Measurements from ENCODE around the gene DHX35.

DHX35 gene

DNA sequence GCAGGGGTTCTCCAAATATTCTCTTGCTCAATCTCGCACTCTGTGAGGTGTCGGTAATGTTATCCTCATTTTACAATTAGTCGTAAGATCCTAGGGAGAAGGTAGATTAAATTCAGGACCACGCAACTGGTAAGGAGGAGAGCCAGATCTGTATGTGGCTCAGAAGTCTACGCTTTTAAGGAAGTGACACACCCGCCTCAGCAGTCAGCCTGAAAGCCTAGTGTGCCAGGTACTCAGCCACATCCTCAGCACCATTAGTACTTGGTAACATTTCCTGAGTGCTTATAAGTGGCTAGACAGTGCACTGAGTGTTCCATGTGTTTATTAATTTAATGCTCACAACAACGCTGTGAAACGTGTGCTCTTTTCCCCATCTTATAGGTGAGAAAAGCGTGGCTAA, 63.7 kb downstream of the DHX35 start:
- TF ChIP-seq, protein P1, sequence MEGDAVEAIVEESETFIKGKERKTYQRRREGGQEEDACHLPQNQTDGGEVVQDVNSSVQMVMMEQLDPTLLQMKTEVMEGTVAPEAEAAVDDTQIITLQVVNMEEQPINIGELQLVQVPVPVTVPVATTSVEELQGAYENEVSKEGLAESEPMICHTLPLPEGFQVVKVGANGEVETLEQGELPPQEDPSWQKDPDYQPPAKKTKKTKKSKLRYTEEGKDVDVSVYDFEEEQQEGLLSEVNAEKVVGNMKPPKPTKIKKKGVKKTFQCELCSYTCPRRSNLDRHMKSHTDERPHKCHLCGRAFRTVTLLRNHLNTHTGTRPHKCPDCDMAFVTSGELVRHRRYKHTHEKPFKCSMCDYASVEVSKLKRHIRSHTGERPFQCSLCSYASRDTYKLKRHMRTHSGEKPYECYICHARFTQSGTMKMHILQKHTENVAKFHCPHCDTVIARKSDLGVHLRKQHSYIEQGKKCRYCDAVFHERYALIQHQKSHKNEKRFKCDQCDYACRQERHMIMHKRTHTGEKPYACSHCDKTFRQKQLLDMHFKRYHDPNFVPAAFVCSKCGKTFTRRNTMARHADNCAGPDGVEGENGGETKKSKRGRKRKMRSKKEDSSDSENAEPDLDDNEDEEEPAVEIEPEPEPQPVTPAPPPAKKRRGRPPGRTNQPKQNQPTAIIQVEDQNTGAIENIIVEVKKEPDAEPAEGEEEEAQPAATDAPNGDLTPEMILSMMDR (IDR thresholded peaks at IDR 0.05; ENCODE audit: control extremely low read depth, extremely low read depth, low read depth, missing control alignments): no peak
- DNase-seq (ENCODE audit: extremely low spot score): no peak
- CTCF ChIA-PET: interaction anchor here (1.0 to 22.0 kb wide), 2 partner anchors 13 to 22 kb away, joined by 3 to 214 read pairs; no protein-coding TSS in a partner anchor
- POLR2A ChIA-PET: no interaction called here

DNA sequence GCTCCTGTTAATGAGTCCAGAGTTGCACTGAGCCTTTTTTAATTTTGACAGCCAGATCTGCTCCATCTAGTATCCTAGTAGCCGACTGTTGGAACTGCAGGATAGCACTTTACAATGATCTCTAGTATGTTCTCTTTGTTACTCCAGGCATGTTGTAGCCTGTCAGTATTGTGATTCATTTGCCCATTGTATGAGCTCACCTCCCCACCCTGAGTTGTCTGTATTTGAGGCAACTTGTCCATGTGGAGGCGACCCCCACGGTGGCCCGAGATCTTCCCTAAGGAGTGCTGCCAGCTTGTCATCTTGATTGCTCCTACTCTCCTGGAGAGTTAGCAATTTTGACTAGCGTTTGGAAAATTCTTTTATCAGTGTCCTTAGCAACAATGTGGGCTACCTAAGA, 67.2 kb downstream of the DHX35 start:
- no peak for DNase-seq (ENCODE audit: extremely low spot score)
- ChIA-PET CTCF (interaction anchor here (1.2 to 22.0 kb wide), 4 partner anchors 18 to 103 kb away, joined by 3 to 214 read pairs (median 4); partner anchors contain the start of genes DHX35 and FAM83D), POLR2A (no interaction called here)
- TF ChIP-seq, protein P1 (IDR thresholded peaks at IDR 0.05; ENCODE audit: control extremely low read depth, extremely low read depth, low read depth, missing control alignments): no peak

DNA sequence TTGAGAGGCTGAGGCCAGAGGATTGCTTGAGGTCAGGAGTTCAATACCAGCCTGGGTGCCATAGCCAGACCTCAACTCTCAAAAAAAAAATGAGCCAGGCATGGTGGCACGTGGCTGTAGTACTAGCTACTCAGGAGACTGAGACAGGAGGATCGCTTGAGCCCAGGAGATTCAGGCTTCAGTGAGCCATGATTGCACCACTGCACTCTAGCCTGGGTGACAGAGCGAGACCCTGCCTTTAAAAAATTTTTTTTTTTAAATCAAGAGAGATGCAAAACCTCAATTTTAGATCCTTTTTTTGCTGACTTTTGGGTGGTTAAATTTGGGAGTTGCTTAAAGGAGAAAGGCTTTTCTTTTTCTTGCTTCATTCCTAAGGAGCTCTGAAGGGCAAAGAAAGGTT, 70.9 kb downstream of the DHX35 start:
- ChIA-PET CTCF (interaction anchor here (22.0 kb wide), 1 partner anchor 15 kb away, joined by 214 read pairs; no protein-coding TSS in a partner anchor), POLR2A (no interaction called here)
- TF ChIP-seq, protein P1 (IDR thresholded peaks at IDR 0.05; ENCODE audit: control extremely low read depth, extremely low read depth, low read depth, missing control alignments): no peak
- no peak for DNase-seq (ENCODE audit: extremely low spot score)

DNA sequence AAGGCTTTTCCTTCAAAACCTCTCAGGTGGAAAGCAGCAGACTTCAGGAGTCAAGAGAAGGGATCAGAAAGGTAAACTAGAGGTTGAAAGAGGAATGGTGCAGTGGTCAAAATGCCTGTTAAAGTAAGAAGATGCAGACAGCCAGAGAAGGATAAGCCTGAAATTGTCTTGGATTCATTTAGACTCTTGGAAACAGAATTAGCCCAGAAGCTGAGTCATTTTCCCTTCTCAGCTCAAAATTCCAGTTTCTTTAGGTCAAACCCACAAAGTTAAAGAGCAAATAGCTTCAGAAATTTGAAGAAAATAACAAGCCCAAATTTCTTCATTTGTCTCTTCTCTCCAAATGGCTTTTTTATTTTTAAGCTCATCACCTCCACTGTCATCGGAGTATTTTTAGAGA, 73.9 kb downstream of the DHX35 start:
- CTCF ChIA-PET: interaction anchor here (22.0 kb wide), 1 partner anchor 12 kb away, joined by 214 read pairs; no protein-coding TSS in a partner anchor
- POLR2A ChIA-PET: no interaction called here
- TF ChIP-seq, protein P1 (IDR thresholded peaks at IDR 0.05; ENCODE audit: control extremely low read depth, extremely low read depth, low read depth, missing control alignments): no peak
- no peak for DNase-seq (ENCODE audit: extremely low spot score)

DNA sequence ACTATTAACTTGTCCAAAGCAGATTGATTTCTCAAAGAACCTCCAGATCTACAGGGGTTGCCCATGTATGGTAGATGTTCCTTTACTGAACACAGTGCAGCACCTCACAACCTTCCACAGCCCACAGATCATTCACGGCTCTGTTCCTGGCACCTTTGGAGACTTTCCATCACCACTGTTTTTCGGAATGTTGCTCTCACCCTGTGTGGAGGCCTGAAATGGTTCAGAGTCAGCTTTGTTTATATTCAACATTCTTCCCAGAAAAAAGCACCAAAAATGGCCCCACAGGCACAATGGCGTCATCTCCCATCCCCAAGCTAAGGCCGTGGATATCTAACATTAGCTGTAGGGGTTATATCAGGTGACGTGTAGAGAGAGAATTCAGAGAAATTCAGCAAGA, 74.7 kb downstream of the DHX35 start:
- TF ChIP-seq, protein P1 (IDR thresholded peaks at IDR 0.05; ENCODE audit: control extremely low read depth, extremely low read depth, low read depth, missing control alignments): no peak
- POLR2A ChIA-PET: no interaction called here
- DNase-seq (ENCODE audit: extremely low spot score): no peak
- CTCF ChIA-PET: interaction anchor here (0.8 to 22.0 kb wide), 5 partner anchors 9 to 44 kb away, joined by 3 to 214 read pairs (median 4); no protein-coding TSS in a partner anchor

DNA sequence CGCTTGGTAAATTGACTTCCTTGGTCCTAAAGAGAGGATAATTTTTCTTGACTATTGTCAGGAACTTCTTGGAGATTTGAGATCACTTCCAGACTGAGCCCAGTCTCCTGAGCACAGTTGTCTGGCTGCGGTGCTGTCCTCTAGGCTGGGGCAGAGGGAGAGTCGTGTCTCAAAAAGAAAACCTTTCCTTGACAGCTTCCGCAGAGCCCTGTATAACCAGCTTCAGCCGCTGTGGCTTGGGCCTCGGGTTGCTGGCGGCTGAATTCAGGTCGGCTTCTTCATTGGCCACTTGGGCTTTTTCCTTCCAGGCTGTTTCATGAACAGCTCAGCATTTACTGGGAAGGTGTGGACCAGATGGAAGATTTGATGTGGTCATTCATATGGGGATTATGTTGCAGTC, 75.9 kb downstream of the DHX35 start:
- TF ChIP-seq, protein P1 (IDR thresholded peaks at IDR 0.05; ENCODE audit: control extremely low read depth, extremely low read depth, low read depth, missing control alignments): no peak
- no peak for DNase-seq (ENCODE audit: extremely low spot score)
- ChIA-PET CTCF (interaction anchor here (1.1 to 22.0 kb wide), 5 partner anchors 10 to 145 kb away, joined by 3 to 214 read pairs (median 4); no protein-coding TSS in a partner anchor), POLR2A (no interaction called here)
